Forelimb muscle (tissue), 1 donor: Measurements from ENCODE around the gene PNLIPRP1. TPM values are rescaled to one million over a fixed set of nuclear protein-coding genes. Genes with fewer than 3 reads are reported as not detected.

Experiments
- DNase-seq: peaks from one replicate; pipeline ENCODE4 v3.0.0-alpha.2; 2013; ENCODE audit warnings: low read depth
- polyA plus RNA-seq: library from polyadenylated mRNA; unstranded; fragments of 120-200 nt; gene quantifications from one replicate; pipeline ENCODE4 v1.2.1, GENCODE V29; 2013; ENCODE audit not compliant: insufficient read length

The PNLIPRP1 gene
- polyA plus RNA-seq, 1 donor, result not detected

DNA sequence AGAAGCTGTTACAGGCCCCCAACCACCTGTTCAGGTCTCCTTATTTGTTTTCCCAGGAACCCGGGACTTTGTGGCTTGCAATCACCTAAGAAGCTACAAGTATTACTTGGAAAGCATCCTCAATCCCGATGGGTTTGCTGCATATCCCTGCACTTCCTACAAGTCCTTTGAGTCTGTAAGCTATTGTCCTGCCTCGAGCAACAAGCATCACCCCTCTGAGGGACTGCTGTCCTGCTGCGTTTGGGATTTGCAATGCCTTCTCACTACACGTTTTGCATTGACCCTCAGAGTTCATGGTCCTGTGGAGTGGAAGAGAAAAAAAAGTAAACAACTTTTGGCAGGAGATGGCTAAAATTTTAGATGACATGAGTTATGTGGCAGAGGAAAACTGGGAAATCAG, 9.2 kb downstream of the PNLIPRP1 start:
- no peak for DNase-seq

DNA sequence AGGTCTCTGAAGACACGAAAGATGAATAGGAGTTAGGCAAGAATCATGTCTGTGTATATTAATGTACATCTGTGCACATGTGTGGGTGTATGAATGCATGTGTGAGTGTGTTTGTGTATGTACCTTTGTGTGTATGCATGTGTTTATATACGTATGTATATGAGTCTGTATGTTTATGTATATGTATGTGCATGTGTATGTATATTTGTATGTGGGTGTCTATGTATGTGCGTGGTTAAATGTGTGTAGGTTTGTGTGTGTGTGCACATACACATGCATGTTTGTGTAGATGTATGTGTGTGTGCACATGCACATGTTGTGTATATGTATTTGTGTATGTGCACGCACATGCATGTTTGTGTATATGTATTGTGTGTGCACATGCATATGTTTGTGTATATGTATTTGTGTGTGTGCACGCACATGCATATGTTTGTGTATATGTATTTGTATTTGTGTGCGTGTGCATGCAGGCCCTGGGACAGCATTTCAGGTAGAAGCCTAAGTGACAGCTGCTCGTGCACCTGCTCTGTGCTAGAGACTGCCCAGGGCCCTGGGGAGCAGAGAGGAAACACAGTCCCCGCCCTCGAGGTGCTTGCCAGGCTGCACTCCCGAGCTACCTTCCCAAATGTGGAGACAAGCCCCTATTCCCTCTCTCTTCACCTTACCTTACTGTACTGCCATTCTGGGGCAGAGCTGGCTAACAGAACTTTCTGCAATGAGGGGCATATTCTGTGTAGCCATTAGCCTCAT, 12.1 kb downstream of the PNLIPRP1 start:
- no peak for DNase-seq

- no peak for DNase-seq
Observed at GRCh38 chr10:116606061-116606483, 15.3 kb downstream of the PNLIPRP1 start.

DNA sequence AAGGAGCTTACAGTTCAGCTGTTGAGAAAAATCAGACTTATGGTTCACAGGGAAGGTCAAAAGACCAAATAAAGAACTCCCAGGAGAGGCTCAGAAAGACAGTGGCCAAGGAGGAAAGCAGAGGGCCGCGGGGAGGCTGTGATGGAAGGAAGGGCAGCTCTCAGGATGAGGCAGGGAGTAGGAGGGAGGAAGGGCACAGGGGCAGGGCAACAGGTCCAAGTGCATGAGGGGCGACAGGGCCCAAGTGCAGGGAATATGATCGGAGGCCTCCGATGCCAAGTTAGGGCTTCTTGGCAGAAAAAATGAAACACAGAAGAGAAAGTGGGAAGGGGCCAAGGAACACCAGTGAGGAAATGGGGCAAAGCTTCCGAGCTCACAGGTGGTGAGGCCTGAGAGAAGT, 16.6 kb downstream of the PNLIPRP1 start:
- no peak for DNase-seq

- DNase-seq, result no peak
Observed at GRCh38 chr10:116608686-116609594, 18.2 kb downstream of the PNLIPRP1 start.

DNA sequence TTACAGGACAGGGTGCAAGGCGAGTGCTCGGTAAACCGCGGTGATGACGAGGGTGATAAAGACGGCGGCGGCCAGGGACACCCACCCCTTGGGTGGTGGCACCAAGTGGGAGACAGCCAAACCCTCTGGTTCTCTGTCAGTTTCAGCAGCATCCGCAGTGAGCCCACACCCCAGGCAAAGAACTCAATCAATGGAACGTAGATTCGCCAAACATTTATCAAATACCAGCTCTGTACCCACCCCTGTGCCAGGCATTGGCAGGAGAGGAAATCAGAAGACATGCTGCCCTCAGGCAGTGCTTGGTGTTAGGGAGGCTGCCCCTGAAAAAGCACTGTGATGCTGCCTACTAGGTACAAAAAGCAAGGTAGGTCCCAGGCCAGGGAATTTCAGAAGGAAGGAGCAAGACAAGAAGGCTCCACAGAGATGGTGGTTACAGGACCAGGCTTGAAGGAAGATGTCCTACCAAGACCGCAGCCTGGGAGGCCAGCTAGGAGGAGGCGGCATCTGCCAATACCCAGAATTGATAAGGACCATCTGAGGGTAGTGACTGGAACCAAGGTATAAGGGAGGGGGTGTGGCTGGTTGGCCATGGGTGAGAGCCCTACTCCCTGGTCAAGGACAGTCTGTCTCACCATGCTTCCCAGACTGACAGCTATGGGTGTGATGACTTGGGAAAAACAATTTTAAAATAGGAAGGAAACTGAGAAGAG, 19.8 kb downstream of the PNLIPRP1 start:
- no peak for DNase-seq

- DNase-seq, result no peak
Observed at GRCh38 chr10:116611153-116611545, 20.4 kb downstream of the PNLIPRP1 start.

DNA sequence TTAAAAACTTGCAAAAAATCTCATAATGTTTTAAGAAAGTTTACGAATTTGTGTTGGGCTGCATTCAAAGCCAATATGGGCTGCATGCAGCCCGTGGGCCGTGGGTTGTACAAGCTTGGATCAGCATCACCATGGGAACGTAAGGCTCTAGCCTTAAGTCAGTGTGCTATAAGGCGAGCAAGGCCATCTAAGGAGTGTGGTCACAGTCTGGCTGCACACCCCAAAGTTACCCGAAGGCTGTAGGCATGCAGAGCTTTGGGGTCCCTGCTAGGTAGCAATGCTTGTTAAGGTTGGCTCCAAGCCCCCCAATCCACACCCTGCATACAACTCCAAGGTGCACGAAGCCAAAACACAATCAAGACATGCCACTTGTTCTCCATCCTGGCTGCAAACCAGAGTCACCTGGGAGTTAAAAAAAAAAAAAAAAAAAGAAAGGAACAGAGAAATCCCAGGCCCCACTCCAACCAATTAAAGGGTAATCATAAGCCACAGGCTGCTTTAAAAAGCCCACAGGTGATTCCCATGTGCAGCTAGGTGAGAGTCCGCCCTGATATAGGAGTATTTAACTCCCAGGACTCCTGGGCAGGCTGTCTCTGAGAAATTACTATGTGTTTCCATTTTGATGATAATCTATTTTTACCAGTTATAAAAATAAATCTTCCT, 21.5 kb downstream of the PNLIPRP1 start:
- no peak for DNase-seq

GRCh38 chr10:116613471-116613870, 22.7 kb downstream of the PNLIPRP1 start:
- no peak for DNase-seq

GRCh38 chr10:116614796-116615195, 24.0 kb downstream of the PNLIPRP1 start:
- DNase-seq, result no peak

GRCh38 chr10:116615199-116615776, 24.5 kb downstream of the PNLIPRP1 start:
- no peak for DNase-seq

DNA sequence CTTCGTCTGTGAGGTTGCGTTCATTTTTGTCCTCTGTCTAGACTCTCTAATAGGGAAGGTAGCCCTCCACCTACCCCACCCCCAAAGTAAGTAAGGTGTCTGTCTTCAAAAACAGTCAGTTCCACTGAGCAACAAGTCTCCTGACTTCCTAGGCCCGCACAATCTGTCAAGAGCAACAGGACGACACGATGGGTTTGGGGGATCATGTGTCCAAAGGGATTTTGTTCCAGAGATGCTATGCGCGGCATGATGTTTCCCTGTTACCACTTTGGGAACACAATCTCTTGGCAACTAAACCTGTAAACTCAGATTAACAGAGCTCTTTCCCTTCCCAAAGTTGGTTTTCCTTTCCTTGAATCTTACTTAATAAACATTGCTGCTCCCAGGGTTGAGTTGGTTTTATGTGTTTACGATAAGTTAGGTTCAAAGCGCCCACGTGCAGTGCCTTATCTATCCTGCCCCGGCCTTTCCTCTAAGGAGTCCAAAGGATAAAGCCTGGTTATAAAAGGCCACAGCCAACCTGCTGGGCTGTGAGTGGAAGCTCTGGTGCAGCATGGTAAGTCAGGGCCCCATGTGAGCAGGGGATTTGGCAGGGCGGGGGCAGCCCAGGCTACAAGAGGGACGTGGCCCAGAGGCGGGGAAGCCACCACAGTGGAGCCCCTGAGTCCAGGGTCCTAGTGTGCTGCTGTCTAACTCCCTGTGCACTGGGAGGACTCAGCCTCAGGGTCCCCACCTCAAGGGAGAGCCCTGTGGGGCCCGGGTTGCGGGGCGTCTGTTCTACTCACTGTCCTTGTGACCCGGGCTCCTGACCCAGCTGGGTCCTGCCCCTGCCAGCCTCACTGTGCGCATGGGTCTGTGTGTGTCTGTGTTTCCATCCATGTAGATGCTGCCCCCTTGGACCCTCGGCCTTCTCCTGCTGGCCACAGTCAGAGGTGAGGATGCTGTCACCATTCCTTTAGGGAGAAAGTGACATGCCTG, 30.0 kb downstream of the PNLIPRP1 start, which contains the start of gene PNLIPRP2:
TSS of gene PNLIPRP2 (plus strand) at position 531 of the 978 bp plus-strand sequence.
- DNase-seq, result no peak

- no peak for DNase-seq
Observed at GRCh38 chr10:116621476-116621875, 30.7 kb downstream of the PNLIPRP1 start.

- no peak for DNase-seq
Observed at GRCh38 chr10:116621934-116622655, 31.3 kb downstream of the PNLIPRP1 start.

- DNase-seq, result no peak
Observed at GRCh38 chr10:116625845-116626244, 35.1 kb downstream of the PNLIPRP1 start.

- no peak for DNase-seq
Observed at GRCh38 chr10:116626815-116627214, 36.1 kb downstream of the PNLIPRP1 start.

GRCh38 chr10:116627386-116627933, 36.7 kb downstream of the PNLIPRP1 start:
- no peak for DNase-seq

DNA sequence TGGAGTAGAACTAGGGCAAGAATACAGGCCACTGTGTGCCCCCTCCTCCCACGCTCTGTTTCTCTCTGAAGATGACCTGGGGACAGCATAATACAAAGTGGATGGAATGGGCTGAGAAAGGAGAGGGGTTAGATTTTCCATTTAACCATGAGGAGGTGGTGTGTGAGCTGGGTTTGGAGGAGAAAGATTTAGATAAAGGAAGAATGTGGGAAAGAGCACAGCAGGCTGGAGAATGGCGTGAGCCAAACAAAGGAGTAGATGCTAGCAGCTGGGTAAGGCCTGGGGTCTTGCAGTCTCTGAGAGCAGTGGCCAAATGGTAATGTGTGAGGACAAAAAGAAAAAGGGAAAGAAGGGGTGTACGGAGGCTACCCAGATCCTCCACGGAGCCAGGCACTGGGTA, 38.6 kb downstream of the PNLIPRP1 start:
- DNase-seq, result no peak

- no peak for DNase-seq
Observed at GRCh38 chr10:116630020-116630419, 39.3 kb downstream of the PNLIPRP1 start.
